Camera-type eye (tissue), 1 donor: Measurements from ENCODE around the gene SSC5D. TPM values are rescaled to one million over a fixed set of nuclear protein-coding genes. Genes with fewer than 3 reads are reported as not detected.

Experiments used
- total RNA-seq: library from RNA; depleted of rRNA; stranded (reverse); fragments of >200 nt; gene quantifications from one replicate; pipeline ENCODE4 v1.2.3, GENCODE V29; 2014

SSC5D gene
- total RNA-seq: 20.5 TPM

GRCh38 chr19:55487924-55488687, at the start of gene SSC5D:
Gene SSC5D (plus strand): TSS chr19:55488436. CDS start chr19:55488590, 154 bp downstream.

GRCh38 chr19:55443045-55443823, 45.0 kb upstream of the SSC5D start, which contains the start of gene SHISA7:
Gene SHISA7 (minus strand): TSS chr19:55443300. CDS start chr19:55442863, 437 bp downstream.

GRCh38 chr19:55461259-55461973, 26.8 kb upstream of the SSC5D start, which contains the start of gene ISOC2:
Gene ISOC2 (minus strand): TSS chr19:55461642. CDS start chr19:55456486, 5,156 bp downstream.

GRCh38 chr19:55464662-55465054, 23.6 kb upstream of the SSC5D start, which contains the start of gene C19orf85:
Gene C19orf85 (minus strand): TSS chr19:55464751. CDS start chr19:55464554, 197 bp downstream.

GRCh38 chr19:55476100-55476775, 12.0 kb upstream of the SSC5D start, which contains the start of gene ZNF628:
Gene ZNF628 (plus strand): TSS chr19:55476617. CDS start chr19:55479911, 3,294 bp downstream.

GRCh38 chr19:55484593-55485438, 3.4 kb upstream of the SSC5D start, which contains the start of gene NAT14:
Gene NAT14 (plus strand): TSS chr19:55485188. CDS start chr19:55485709, 521 bp downstream.

GRCh38 chr19:55536951-55537740, 48.9 kb downstream of the SSC5D start, which contains the start of gene SBK2:
Gene SBK2 (minus strand): TSS chr19:55537133. CDS start chr19:55536294, 839 bp downstream.

GRCh38 chr19:55545443-55545842, 57.2 kb downstream of the SSC5D start, which contains the start of gene SBK3:
Gene SBK3 (minus strand): TSS chr19:55545543. CDS start chr19:55545543, 0 bp downstream.

Other genes starting within 250 kb of the SSC5D start
- 30.6 TPM for gene PPP6R1, start 229.4 kb upstream of the SSC5D start, total RNA-seq
- gene HSPBP1, start 208.3 kb upstream of the SSC5D start, total RNA-seq: 31.0 TPM
- 32.5 TPM for gene BRSK1, start 204.4 kb upstream of the SSC5D start, total RNA-seq
- 1.1 TPM for gene TMEM150B, start 163.1 kb upstream of the SSC5D start, total RNA-seq
- gene KMT5C, start 148.6 kb upstream of the SSC5D start, total RNA-seq: 40.3 TPM
- 0.60 TPM for gene COX6B2, start 133.7 kb upstream of the SSC5D start, total RNA-seq
- not detected for gene GARIN5B, start 125.2 kb upstream of the SSC5D start, total RNA-seq
- gene IL11, start 118.0 kb upstream of the SSC5D start, total RNA-seq: 1.1 TPM
- gene TMEM190, start 111.6 kb upstream of the SSC5D start, total RNA-seq: not detected
- gene TMEM238, start 104.1 kb upstream of the SSC5D start, total RNA-seq: 0.99 TPM
- gene RPL28, start 102.5 kb upstream of the SSC5D start, total RNA-seq: 472 TPM
- gene UBE2S, start 80.6 kb upstream of the SSC5D start, total RNA-seq: 21.2 TPM
- 1.5 TPM for gene SHISA7, start 45.1 kb upstream of the SSC5D start, total RNA-seq
- 22.9 TPM for gene ISOC2, start 26.8 kb upstream of the SSC5D start, total RNA-seq
- not detected for gene C19orf85, start 23.7 kb upstream of the SSC5D start, total RNA-seq
- 2.3 TPM for gene ZNF628, start 11.8 kb upstream of the SSC5D start, total RNA-seq
- 13.0 TPM for gene NAT14, start 3.2 kb upstream of the SSC5D start, total RNA-seq
- gene SBK2, start 48.7 kb downstream of the SSC5D start, total RNA-seq: 0.99 TPM
- not detected for gene SBK3, start 57.1 kb downstream of the SSC5D start, total RNA-seq
- 3.6 TPM for gene ZNF579, start 92.4 kb downstream of the SSC5D start, total RNA-seq
- 8.7 TPM for gene FIZ1, start 111.1 kb downstream of the SSC5D start, total RNA-seq
- 10.4 TPM for gene ZNF524, start 111.9 kb downstream of the SSC5D start, total RNA-seq
- 5.4 TPM for gene ZNF865, start 117.2 kb downstream of the SSC5D start, total RNA-seq
- 9.3 TPM for gene ZNF784, start 136.1 kb downstream of the SSC5D start, total RNA-seq
- gene ZNF580, start 152.6 kb downstream of the SSC5D start, total RNA-seq: 10.8 TPM
- gene ZNF581, start 155.2 kb downstream of the SSC5D start, total RNA-seq: 9.7 TPM
- 10.9 TPM for gene CCDC106, start 159.8 kb downstream of the SSC5D start, total RNA-seq
- gene U2AF2, start 166.6 kb downstream of the SSC5D start, total RNA-seq: 105 TPM
- gene EPN1, start 186.8 kb downstream of the SSC5D start, total RNA-seq: 72.5 TPM
- gene NLRP9, start 250.0 kb downstream of the SSC5D start, total RNA-seq: not detected